ENCODE results near the gene PRDX3. TPM values are rescaled to one million over a fixed set of nuclear protein-coding genes. Genes with fewer than 3 reads are reported as not detected.
"Not testable (repeated sequence)": the region's sequence is repeated elsewhere in the genome, so short reads cannot be mapped to it uniquely, and the experiment has no call there.

PRDX3 gene
- polyA plus RNA-seq, 1 experiment = 280 TPM

- no peak for DNase-seq (ENCODE audit: low read depth)
- Histone ChIP-seq H3K4me3 (ENCODE audit: low read depth, low read length) (no peak overlapping the region), H3K27me3 (ENCODE audit: control insufficient read depth, insufficient read depth, low read length) (no peaks in the 10 kb centered on the region), H3K36me3 (ENCODE audit: control insufficient read depth, insufficient read depth, low read length) (peaks cover 16% of the 10 kb centered on the region)
- CTCF ChIA-PET = interaction anchor here (2.2 kb wide), 1 partner anchor 20 kb away, joined by 7 read pairs; no protein-coding TSS in a partner anchor
- POLR2A ChIA-PET = no interaction called here
- no peak for TF ChIP-seq CTCF (IDR thresholded peaks at IDR 0.05; ENCODE audit: insufficient read depth, low read depth, low read length)
Observed at GRCh38 chr10:119159332-119159731, 19.3 kb downstream of the PRDX3 start.

DNA sequence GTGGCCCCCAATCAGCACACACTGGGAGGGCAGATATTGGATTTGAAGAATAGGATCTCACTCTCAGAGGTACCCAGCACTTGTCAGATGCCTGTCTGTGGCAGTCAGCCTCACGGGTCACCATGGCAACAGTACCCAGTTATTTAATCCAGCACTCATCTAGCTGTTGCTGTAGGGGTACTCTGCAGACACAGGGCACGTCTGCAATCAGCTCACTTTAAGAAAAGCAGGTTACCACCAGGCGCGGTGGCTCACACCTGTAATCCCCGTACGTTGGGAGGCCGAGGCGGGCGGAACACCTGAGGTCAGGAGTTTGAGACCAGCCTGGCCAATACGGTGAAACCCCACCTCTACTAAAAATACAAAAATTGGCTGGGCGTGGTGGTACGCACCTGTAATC is 25.0 kb downstream of the PRDX3 start:
- TF ChIP-seq CTCF (IDR thresholded peaks at IDR 0.05; ENCODE audit: insufficient read depth, low read depth, low read length) = no peak
- Histone ChIP-seq H3K36me3 (ENCODE audit: control insufficient read depth, insufficient read depth, low read length) (peaks cover 13% of the 10 kb centered on the region), H3K4me3 (ENCODE audit: low read depth, low read length) (no peak overlapping the region), H3K27me3 (ENCODE audit: control insufficient read depth, insufficient read depth, low read length) (no peaks in the 10 kb centered on the region)
- DNase-seq (ENCODE audit: low read depth) = no peak
- POLR2A ChIA-PET = no interaction called here
- CTCF ChIA-PET = no interaction called here

GRCh38 chr10:119153041-119153440 is 25.6 kb downstream of the PRDX3 start:
- peaks cover 13% of the 10 kb centered on the region for H3K36me3 ChIP-seq (ENCODE audit: control insufficient read depth, insufficient read depth, low read length)
- H3K27me3 ChIP-seq (ENCODE audit: control insufficient read depth, insufficient read depth, low read length) = no peaks in the 10 kb centered on the region
- CTCF ChIA-PET = no interaction called here

DNA sequence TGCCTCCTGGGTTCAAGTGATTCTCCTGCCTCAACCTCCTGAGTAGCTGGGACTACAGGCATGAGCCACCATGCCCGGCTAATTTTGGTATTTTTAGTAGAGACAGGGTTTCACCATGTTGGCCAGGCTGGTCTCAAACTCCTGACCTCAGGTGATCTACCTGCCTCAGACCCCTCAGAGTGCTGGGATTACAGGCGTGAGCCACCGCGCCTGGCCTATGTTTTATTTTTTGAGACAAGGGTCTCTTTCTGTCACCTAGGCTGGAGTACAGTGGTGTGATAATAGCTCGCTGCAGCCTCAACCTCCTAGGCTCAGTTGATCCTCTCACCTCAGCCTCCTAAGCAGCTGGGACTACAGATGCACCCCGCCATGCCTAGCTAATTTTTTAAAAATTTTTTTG is 27.0 kb downstream of the PRDX3 start:
- POLR2A ChIA-PET; H3K27me3 ChIP-seq (ENCODE audit: control insufficient read depth, insufficient read depth, low read length); DNase-seq (ENCODE audit: low read depth); H3K4me3 ChIP-seq (ENCODE audit: low read depth, low read length): not testable (repeated sequence)
- H3K36me3 ChIP-seq (ENCODE audit: control insufficient read depth, insufficient read depth, low read length) = peaks cover 14% of the 10 kb centered on the region
- CTCF ChIA-PET = interaction anchor here (0.9 kb wide), 1 partner anchor 9 kb away, joined by 5 read pairs; no protein-coding TSS in a partner anchor

More at GRCh38 chr10:119153041-119153440, 25.6 kb downstream of the PRDX3 start:
- no peak for TF ChIP-seq CTCF (IDR thresholded peaks at IDR 0.05; ENCODE audit: insufficient read depth, low read depth, low read length)
- POLR2A ChIA-PET = no interaction called here
- DNase-seq (ENCODE audit: low read depth) = no peak
- H3K4me3 ChIP-seq (ENCODE audit: low read depth, low read length) = no peak overlapping the region

GRCh38 chr10:119149729-119150128 is 28.9 kb downstream of the PRDX3 start:
- Histone ChIP-seq H3K36me3 (ENCODE audit: control insufficient read depth, insufficient read depth, low read length) (peaks cover 7% of the 10 kb centered on the region), H3K4me3 (ENCODE audit: low read depth, low read length) (no peak overlapping the region), H3K27me3 (ENCODE audit: control insufficient read depth, insufficient read depth, low read length) (no peaks in the 10 kb centered on the region)
- ChIA-PET POLR2A (no interaction called here), CTCF (no interaction called here)
- no peak for TF ChIP-seq CTCF (IDR thresholded peaks at IDR 0.05; ENCODE audit: insufficient read depth, low read depth, low read length)
- no peak for DNase-seq (ENCODE audit: low read depth)

- CTCF ChIA-PET = no interaction called here
- no peak for DNase-seq (ENCODE audit: low read depth)
- POLR2A ChIA-PET = no interaction called here
- Histone ChIP-seq H3K4me3 (ENCODE audit: low read depth, low read length) (no peak overlapping the region), H3K36me3 (ENCODE audit: control insufficient read depth, insufficient read depth, low read length) (peaks cover 6% of the 10 kb centered on the region), H3K27me3 (ENCODE audit: control insufficient read depth, insufficient read depth, low read length) (no peaks in the 10 kb centered on the region)
- TF ChIP-seq CTCF (IDR thresholded peaks at IDR 0.05; ENCODE audit: insufficient read depth, low read depth, low read length) = no peak
Observed at GRCh38 chr10:119149157-119149556, 29.5 kb downstream of the PRDX3 start.
